ENCODE results near the gene MGMT. TPM values are rescaled to one million over a fixed set of nuclear protein-coding genes. Genes with fewer than 3 reads are reported as not detected.

MGMT gene
- total RNA-seq, 1 experiment from 2014 or later: 9.4 TPM

DNA sequence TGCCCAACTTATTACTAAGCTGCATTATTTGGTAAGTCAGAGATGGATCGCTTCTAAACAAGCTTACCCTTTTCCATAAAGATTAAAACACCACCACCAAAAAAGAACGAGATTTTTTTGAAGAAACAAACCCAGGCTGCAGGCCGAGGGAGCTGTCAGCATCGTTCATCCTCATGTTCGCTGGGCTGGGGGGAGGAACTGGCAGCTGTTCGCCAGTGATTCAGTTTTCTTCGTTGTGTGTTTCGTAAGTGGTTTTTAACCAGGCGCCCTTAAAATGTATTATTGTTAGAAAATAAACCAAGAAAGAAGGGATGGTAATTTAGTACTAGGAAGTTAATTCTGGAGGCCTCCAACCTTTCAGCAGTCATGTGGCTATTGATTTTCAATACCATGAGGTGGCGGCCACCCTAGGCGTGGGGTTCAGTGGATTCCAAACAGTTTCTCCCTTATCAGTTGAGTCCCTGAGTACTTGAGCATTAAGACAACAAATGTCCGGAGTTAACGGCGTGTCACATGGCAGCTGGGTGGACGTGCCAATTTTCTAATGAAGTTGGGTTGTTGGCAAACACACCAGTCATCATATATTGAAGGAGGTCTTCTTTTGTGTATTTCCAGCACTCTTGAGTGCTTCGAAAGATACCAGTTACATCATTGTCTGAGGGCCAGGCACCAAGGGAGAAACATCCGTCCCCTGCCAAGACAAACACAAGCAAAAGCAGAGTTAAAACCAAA, 323.8 kb downstream of the MGMT start:
- Histone ChIP-seq H3K4me1 (replicated peaks) (no peaks in the 10 kb centered on the region), H3K36me3 (no peaks in the 10 kb centered on the region), H3K4me3 (no peak overlapping the region), H3K27ac (no peak overlapping the region), H3K27me3 (replicated peaks) (no peaks in the 10 kb centered on the region), H3K9me3 (replicated peaks) (peaks cover 13% of the 10 kb centered on the region)
- no peak for DNase-seq (ENCODE audit: low read depth in 1 of 2, low spot score in 2 of 2)

DNA sequence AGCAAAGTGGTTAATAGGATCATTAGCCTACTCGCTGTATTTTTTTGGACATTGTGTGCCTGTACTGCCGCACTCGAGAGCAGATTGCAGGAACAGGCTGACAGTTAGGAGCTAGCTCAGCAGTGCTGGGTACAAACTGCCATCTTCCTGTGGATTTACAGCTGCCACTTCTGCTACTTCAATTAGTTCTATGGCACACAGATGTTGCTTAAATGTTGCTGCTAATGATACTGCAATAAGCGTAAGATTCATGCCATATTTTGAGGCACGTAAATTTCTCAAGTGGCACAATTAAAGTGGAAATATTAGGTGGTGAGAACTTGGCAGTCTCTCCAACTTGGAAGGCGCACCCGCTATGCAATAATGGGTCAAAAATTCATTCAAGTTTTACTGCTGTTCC, 325.1 kb downstream of the MGMT start:
- no peaks in the 10 kb centered on the region for H3K27me3 ChIP-seq (replicated peaks)
- no peak overlapping the region for H3K27ac ChIP-seq
- no peak overlapping the region for H3K4me3 ChIP-seq
- no peaks in the 10 kb centered on the region for H3K4me1 ChIP-seq (replicated peaks)
- H3K36me3 ChIP-seq: no peaks in the 10 kb centered on the region
- peaks cover 13% of the 10 kb centered on the region for H3K9me3 ChIP-seq (replicated peaks)
- DNase-seq (ENCODE audit: low read depth in 1 of 2, low spot score in 2 of 2): no peak

DNA sequence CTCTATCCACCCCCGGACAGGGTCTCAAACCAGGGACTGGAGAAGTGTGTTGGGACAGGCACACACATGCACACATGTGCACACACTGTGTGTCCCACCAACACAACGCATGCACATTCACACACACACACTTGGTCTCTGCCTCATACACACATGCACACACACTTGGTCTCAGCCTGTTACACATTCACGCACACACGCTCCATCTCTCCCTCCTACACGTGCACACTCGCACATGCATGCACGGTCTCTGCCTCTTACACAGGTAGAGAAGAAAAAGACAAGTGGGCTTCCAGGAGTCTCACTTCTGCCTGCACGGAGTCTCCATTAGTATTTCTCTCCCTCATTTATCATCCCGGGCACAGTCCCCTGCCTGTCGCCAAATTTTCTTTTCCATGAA, 325.8 kb downstream of the MGMT start:
- Histone ChIP-seq H3K9me3 (replicated peaks) (peaks cover 13% of the 10 kb centered on the region), H3K27me3 (replicated peaks) (no peaks in the 10 kb centered on the region), H3K4me3 (no peak overlapping the region)

GRCh38 chr10:129793479-129793878, 326.4 kb downstream of the MGMT start:
- Histone ChIP-seq H3K9me3 (replicated peaks) (peaks cover 13% of the 10 kb centered on the region), H3K4me3 (no peak overlapping the region), H3K4me1 (replicated peaks) (no peaks in the 10 kb centered on the region), H3K27ac (no peak overlapping the region), H3K27me3 (replicated peaks) (no peaks in the 10 kb centered on the region), H3K36me3 (no peaks in the 10 kb centered on the region)
- DNase-seq (ENCODE audit: low read depth in 1 of 2, low spot score in 2 of 2): no peak

More for the DNA sequence above, 325.8 kb downstream of the MGMT start:
- Histone ChIP-seq H3K27ac (no peak overlapping the region), H3K36me3 (no peaks in the 10 kb centered on the region), H3K4me1 (replicated peaks) (no peaks in the 10 kb centered on the region)
- no peak for DNase-seq (ENCODE audit: low read depth in 1 of 2, low spot score in 2 of 2)

GRCh38 chr10:129793996-129794395, 327.0 kb downstream of the MGMT start:
- DNase-seq (ENCODE audit: low read depth in 1 of 2, low spot score in 2 of 2): no peak
- H3K9me3 ChIP-seq (replicated peaks): peaks cover 13% of the 10 kb centered on the region
- no peak overlapping the region for H3K4me3 ChIP-seq
- H3K36me3 ChIP-seq: no peaks in the 10 kb centered on the region
- no peaks in the 10 kb centered on the region for H3K27me3 ChIP-seq (replicated peaks)
- H3K4me1 ChIP-seq (replicated peaks): no peaks in the 10 kb centered on the region
- H3K27ac ChIP-seq: no peak overlapping the region

- H3K27ac ChIP-seq: no peak overlapping the region
- H3K4me3 ChIP-seq: no peak overlapping the region
- peaks cover 10% of the 10 kb centered on the region for H3K9me3 ChIP-seq (replicated peaks)
- no peaks in the 10 kb centered on the region for H3K36me3 ChIP-seq
- no peaks in the 10 kb centered on the region for H3K4me1 ChIP-seq (replicated peaks)
- no peaks in the 10 kb centered on the region for H3K27me3 ChIP-seq (replicated peaks)
- DNase-seq (ENCODE audit: low read depth in 1 of 2, low spot score in 2 of 2): no peak
Observed at GRCh38 chr10:129796710-129797420, 329.8 kb downstream of the MGMT start.

DNA sequence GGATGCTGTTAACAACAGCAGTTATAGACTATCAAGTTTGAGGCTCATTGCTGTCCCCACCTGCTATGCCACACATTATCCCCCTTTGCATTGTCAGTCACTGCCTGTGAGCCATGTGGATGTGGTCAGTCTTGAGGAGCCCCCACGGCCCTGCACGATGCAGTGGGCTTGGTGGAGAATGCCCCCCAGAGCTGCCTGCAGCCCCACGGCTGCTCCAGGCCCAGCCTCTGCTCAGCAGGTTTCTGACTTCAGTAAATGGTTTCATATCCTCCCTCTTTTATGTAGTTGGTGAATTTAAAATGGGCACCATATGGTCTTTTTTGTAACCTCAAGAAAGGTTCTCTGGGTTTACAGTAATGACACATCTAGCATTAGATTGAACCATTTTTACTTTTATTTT, 332.9 kb downstream of the MGMT start:
- Histone ChIP-seq H3K27ac (no peak overlapping the region), H3K36me3 (no peaks in the 10 kb centered on the region), H3K9me3 (replicated peaks) (peaks cover 4% of the 10 kb centered on the region; the same call in 1 of the 2 replicates), H3K4me3 (no peak overlapping the region), H3K4me1 (replicated peaks) (no peaks in the 10 kb centered on the region), H3K27me3 (replicated peaks) (no peaks in the 10 kb centered on the region)
- DNase-seq (ENCODE audit: low read depth in 1 of 2, low spot score in 2 of 2): no peak

DNA sequence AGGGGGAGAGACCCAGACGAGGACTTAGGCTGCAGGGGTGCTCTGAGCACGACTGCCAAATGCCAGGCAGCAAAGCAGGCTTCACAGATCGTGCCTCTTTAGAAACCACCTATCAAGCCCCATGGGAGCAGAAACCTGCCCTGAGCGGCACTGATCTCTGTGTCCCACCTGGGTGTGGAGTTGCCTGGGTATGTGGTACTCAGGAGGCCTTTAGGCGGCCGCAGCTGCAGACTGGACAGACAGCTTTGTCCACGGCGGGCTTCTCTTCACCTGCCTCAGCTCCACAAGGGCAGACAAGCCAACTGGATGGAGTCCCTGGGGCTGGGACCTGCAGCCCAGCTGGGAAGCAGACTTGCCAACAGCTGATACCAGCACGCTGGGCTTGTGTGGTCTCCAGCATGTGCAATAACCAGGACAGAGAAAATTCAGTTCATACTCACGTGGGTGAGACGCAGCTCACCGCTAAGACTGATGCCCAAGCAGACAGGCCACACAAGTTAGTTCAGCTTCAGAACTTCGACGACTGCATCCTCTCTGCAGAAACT, 333.8 kb downstream of the MGMT start:
- H3K9me3 ChIP-seq (replicated peaks): no peaks in the 10 kb centered on the region
- H3K27ac ChIP-seq: no peak overlapping the region
- H3K27me3 ChIP-seq (replicated peaks): no peaks in the 10 kb centered on the region
- DNase-seq (ENCODE audit: low read depth in 1 of 2, low spot score in 2 of 2): no peak
- H3K36me3 ChIP-seq: no peaks in the 10 kb centered on the region
- no peaks in the 10 kb centered on the region for H3K4me1 ChIP-seq (replicated peaks)
- H3K4me3 ChIP-seq: no peak overlapping the region

DNA sequence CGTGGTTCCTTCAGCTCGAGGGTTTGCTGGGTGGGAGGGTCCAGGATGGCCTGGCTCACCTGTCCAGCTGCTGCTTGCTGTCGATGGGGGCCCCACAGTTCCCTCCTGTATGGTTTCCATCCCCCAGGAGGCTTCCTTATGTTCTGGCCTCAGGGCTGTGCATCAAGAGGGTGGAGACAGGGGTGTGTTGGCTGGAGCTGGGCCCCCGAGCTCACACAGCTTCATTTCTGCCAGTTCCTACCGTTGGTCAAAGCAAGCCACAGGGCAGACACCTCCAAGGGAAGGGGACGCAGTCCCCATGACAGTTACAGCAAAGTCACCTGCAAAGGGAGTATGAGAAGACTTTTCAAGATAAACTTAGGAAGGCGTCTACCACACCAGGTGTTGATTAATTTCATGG, 340.2 kb downstream of the MGMT start:
- Histone ChIP-seq H3K4me1 (replicated peaks) (no peaks in the 10 kb centered on the region), H3K27ac (no peak overlapping the region)

DNA sequence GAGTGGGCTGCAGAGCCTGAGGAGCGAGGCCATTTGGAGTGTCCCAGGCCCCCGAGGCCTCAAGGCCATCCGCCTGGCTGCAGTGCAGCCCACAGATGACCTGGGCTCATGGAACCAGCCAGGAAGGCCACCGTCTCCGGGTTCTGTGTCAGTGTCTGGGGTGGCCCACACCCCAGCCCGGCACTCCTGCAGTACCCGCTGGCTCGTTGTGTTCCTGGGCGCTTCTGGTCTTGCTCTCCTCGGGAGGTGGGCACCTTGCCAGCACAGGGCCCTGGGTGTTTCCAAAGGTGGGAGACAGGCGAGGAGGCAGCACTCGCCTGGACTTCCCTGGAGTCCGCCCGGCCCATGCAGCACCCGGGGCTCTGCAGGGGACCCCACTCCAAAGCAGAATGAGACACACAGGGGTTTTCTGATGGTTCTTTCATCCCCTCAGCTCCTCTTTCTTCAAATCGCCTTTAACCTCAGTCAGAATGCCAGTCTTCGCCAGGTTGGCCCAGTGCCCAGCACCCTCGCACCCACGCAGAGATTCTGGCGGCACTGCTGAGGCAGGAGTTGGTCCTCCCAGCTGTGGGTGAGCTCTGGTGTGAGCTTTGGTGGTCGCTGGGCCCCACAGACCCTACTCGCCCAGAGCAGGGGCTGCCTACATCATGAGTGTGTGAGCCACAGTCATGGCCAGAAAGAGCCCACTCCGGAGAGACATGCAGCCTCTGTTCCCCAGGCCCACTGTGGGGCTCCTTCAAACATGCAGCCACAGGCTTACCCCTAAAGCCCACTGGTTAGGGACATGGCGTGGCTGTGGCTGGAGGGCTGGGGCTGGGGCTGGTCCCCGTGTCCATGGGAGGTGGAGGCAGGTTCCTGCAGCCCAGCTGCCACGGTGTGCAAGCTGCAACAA, 341.3 kb downstream of the MGMT start:
- no peaks in the 10 kb centered on the region for H3K36me3 ChIP-seq
- H3K27ac ChIP-seq: no peak overlapping the region
- no peaks in the 10 kb centered on the region for H3K4me1 ChIP-seq (replicated peaks)
- no peaks in the 10 kb centered on the region for H3K27me3 ChIP-seq (replicated peaks)
- DNase-seq (ENCODE audit: low read depth in 1 of 2, low spot score in 2 of 2): no peak
- no peak overlapping the region for H3K4me3 ChIP-seq
- peaks cover 2% of the 10 kb centered on the region; the same call in 1 of the 2 replicates for H3K9me3 ChIP-seq (replicated peaks)

More for the DNA sequence above, 340.2 kb downstream of the MGMT start:
- no peak for DNase-seq (ENCODE audit: low read depth in 1 of 2, low spot score in 2 of 2)
- Histone ChIP-seq H3K27me3 (replicated peaks) (no peaks in the 10 kb centered on the region), H3K36me3 (no peaks in the 10 kb centered on the region), H3K4me3 (no peak overlapping the region), H3K9me3 (replicated peaks) (peaks cover 2% of the 10 kb centered on the region; the same call in 1 of the 2 replicates)

DNA sequence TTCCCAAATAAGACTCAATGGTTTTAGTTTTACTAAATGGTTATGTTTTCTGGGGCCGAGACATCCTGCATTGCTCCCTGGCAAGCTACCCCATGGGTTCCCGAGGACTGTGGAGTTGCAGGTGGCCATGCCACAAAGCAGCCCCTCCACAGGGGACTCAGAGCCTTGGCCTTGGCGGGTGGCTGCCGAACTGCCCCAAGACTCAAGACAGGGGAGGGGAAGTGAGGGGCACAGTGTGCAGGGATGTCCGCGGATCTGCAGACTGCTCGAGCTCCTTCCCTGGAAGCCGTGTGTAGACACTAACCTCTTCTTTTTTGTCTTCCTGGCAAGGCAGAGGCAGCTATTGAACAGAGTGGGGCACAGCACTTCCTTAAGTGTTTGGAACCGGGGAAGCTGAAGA, 342.4 kb downstream of the MGMT start:
- no peaks in the 10 kb centered on the region for H3K36me3 ChIP-seq
- H3K9me3 ChIP-seq (replicated peaks): peaks cover 2% of the 10 kb centered on the region; the same call in 1 of the 2 replicates
- no peak overlapping the region for H3K4me3 ChIP-seq
- H3K27me3 ChIP-seq (replicated peaks): no peaks in the 10 kb centered on the region
- H3K4me1 ChIP-seq (replicated peaks): no peaks in the 10 kb centered on the region
- no peak overlapping the region for H3K27ac ChIP-seq
- DNase-seq (ENCODE audit: low read depth in 1 of 2, low spot score in 2 of 2): no peak

- Histone ChIP-seq H3K27me3 (replicated peaks) (no peaks in the 10 kb centered on the region), H3K4me3 (no peak overlapping the region), H3K36me3 (no peaks in the 10 kb centered on the region), H3K4me1 (replicated peaks) (no peaks in the 10 kb centered on the region), H3K27ac (no peak overlapping the region), H3K9me3 (replicated peaks) (peaks cover 2% of the 10 kb centered on the region; the same call in 1 of the 2 replicates)
- no peak for DNase-seq (ENCODE audit: low read depth in 1 of 2, low spot score in 2 of 2)
Observed at GRCh38 chr10:129809841-129810240, 342.8 kb downstream of the MGMT start.

GRCh38 chr10:129811208-129811607, 344.2 kb downstream of the MGMT start:
- Histone ChIP-seq H3K4me3 (no peak overlapping the region), H3K27me3 (replicated peaks) (no peaks in the 10 kb centered on the region), H3K27ac (no peak overlapping the region), H3K36me3 (no peaks in the 10 kb centered on the region), H3K9me3 (replicated peaks) (peaks cover 2% of the 10 kb centered on the region; the same call in 1 of the 2 replicates), H3K4me1 (replicated peaks) (no peaks in the 10 kb centered on the region)
- DNase-seq (ENCODE audit: low read depth in 1 of 2, low spot score in 2 of 2): no peak

Measured in SJSA1 (cell line).